Activated CD4-positive, alpha-beta T cell treated with anti-CD3 and anti-CD28 coated beads for 36 hours (primary cell): ENCODE results near the gene INHBE. TPM values are rescaled to one million over a fixed set of nuclear protein-coding genes. Genes with fewer than 3 reads are reported as not detected.
"Not testable (repeated sequence)": the region's sequence is repeated elsewhere in the genome, so short reads cannot be mapped to it uniquely, and the experiment has no call there.

Experiments used
- ATAC-seq: fragments of 200-7000 bp; cut with Tn5 transposase; one replicate; pipeline ENCODE4 v1.10.0; 2021; ENCODE audit warnings: mild to moderate bottlenecking, moderate library complexity
- CTCF ChIA-PET: fragments of 350-600 bp; sonication (Branson Sonifier 250); formaldehyde crosslinking; loops from one replicate; lab custom pipeline; 2021; ENCODE audit warnings: antibody characterized with exemption; lab: Charles Lee
- POLR2A ChIA-PET: fragments of 350-600 bp; sonication (Branson Sonifier 250); formaldehyde crosslinking; loops from one replicate; lab custom pipeline; 2021; ENCODE audit warnings: antibody characterized with exemption, inconsistent platforms; lab: Charles Lee
- DNase-seq: peaks from one replicate; pipeline ENCODE4 v3.0.0-alpha.2; 2020
- H3K27ac Mint-ChIP-seq: one replicate; pipeline ENCODE4 v1.8.0; 2021; ENCODE audit warnings: mixed read lengths
- H3K27me3 Mint-ChIP-seq: one replicate; pipeline ENCODE4 v1.8.0; 2021; ENCODE audit warnings: mixed read lengths
- H3K36me3 Mint-ChIP-seq: one replicate; pipeline ENCODE4 v1.8.0; 2021; ENCODE audit warnings: low read depth, mixed read lengths
- H3K4me1 Mint-ChIP-seq: one replicate; pipeline ENCODE4 v1.8.0; 2021; ENCODE audit warnings: mixed read lengths
- H3K4me3 Mint-ChIP-seq: one replicate; pipeline ENCODE4 v1.8.0; 2021; ENCODE audit warnings: mild to moderate bottlenecking, moderate library complexity, mixed read lengths
- H3K9me3 Mint-ChIP-seq: one replicate; pipeline ENCODE4 v1.8.0; 2021; ENCODE audit warnings: low read depth, mixed read lengths
- intact Hi-C, 2 experiments: fragments of 100-400 bp; cut with DNase I in 1 of 2; cut with micrococcal nuclease in 1 of 2; formaldehyde crosslinking; loops; one replicate each; pipeline versions ENCODE4 v1.14.2 to v1.15.1; 2022 to 2024; cut with DNase I, micrococcal nuclease
- total RNA-seq, 2 experiments: library from RNA; stranded (reverse); gene quantifications; one replicate each; pipeline ENCODE4 v1.2.3, GENCODE V29; 2021

The INHBE gene
- total RNA-seq, 2 experiments from 2014 or later: 1.2 to 1.5 TPM

GRCh38 chr12:57483466-57483865 is 28.4 kb downstream of the INHBE start:
- no peak overlapping the region for H3K4me3 Mint-ChIP-seq
- peak overlapping the region; percentile 49 for H3K27ac Mint-ChIP-seq
- ChIA-PET CTCF (interaction anchor here (0.8 to 1.0 kb wide), 3 partner anchors 9 to 239 kb away, joined by 3 to 4 read pairs (median 3); no protein-coding TSS in a partner anchor), POLR2A (interaction anchor here (0.7 kb wide), 1 partner anchor 27 kb away, joined by 3 read pairs; no protein-coding TSS in a partner anchor)
- H3K36me3 Mint-ChIP-seq: peaks cover 34% of the 10 kb centered on the region
- no peaks in the 10 kb centered on the region for H3K9me3 Mint-ChIP-seq
- ATAC-seq (no peak), DNase-seq (no peak)
- no peaks in the 10 kb centered on the region for H3K27me3 Mint-ChIP-seq
- peaks cover 47% of the 10 kb centered on the region for H3K4me1 Mint-ChIP-seq
- intact Hi-C loops: no loop called here

GRCh38 chr12:57485695-57486094 is 30.6 kb downstream of the INHBE start:
- POLR2A ChIA-PET: no interaction called here
- no peaks in the 10 kb centered on the region for H3K27me3 Mint-ChIP-seq
- H3K9me3 Mint-ChIP-seq: no peaks in the 10 kb centered on the region
- ATAC-seq: no peak
- H3K27ac Mint-ChIP-seq: no peak overlapping the region
- CTCF ChIA-PET: interaction anchor here (0.7 to 2.4 kb wide), 5 partner anchors 8 to 60 kb away, joined by 3 to 25 read pairs (median 3); no protein-coding TSS in a partner anchor
- H3K4me1 Mint-ChIP-seq: peaks cover 39% of the 10 kb centered on the region
- H3K4me3 Mint-ChIP-seq: no peak overlapping the region
- peaks cover 39% of the 10 kb centered on the region for H3K36me3 Mint-ChIP-seq
- no peak for DNase-seq
- intact Hi-C loops: loop anchor here (2.0 kb wide), 2 partner anchors 55 to 61 kb away; partner anchors contain the start of genes DCTN2 (in 1 of the 2) and R3HDM2 (in 1 of the 2)

DNA sequence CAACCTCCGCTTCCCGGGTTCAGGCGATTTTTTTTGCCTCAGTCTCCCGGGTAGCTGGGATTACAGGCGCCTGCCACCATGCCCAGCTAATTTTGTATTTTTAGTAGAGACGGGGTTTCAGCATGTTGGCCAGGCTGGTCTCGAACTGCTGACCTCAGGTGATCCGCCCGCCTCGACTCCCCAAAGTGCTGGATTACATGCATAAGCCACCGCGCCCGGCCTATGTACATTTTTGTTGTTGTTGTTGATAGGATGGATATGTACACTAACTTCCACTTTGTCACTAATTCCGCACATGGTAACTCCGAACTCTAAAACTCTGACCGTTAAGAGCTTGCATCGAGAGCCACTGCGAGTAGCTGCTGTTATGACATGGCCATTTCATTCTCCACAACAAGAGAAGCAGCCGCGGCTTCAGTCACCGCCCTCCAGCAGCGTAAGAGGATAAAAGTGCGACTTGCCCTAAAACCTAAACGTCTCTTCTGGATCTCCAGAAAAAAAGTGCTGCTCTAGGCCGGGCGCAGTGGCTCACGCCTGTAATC is 32.0 kb downstream of the INHBE start:
- DNase-seq: no peak

DNA sequence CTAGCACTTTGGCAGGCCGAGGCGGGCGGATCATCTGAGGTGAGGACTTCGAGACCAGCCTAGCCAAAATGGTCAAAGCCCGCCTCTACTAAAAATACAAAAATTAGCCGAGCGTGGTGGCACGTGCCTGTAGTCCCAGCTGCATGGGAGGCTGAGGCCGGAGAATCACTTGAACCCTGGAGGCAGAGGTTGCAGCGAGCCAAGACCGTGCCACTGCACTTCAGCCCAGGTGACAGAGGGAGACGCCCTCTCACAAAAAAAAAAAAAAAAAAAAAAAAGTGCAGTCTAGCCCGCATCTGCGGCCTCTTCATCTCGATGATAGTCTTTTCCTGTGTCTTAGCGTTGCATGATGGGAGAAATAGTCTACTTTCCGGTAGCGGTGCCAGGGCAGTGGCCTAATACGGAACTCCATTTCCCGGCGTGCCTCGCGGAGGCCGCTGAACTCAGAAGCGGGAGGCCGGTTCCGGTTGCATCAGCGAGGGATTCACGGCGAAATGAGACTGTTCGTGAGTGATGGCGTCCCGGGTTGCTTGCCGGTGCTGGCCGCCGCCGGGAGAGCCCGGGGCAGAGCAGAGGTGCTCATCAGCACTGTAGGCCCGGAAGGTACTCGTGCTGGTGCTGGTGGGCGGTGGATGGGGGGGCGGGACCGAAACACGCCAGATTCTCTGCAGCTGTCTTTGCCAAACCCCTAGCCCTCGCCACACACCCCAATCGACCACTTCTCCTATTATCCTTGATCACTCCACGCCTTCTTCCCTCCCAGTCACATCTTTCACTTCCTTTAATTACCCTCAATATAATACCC is 32.7 kb downstream of the INHBE start, which contains the start of gene MARS1:
TSS of gene MARS1 (plus strand) at position 472 of the 805 bp plus-strand sequence. CDS start at position 495, 23 bp downstream.
- H3K4me1 Mint-ChIP-seq: peaks cover 35% of the 10 kb centered on the region
- intact Hi-C loops: loop anchor here (1.0 to 2.0 kb wide), 10 partner anchors 8 to 762 kb away; partner anchors contain the start of genes DCTN2 (in 2 of the 2), DDIT3 (in 2 of the 2), ARHGAP9 (in 1 of the 2) and GLI1 (in 1 of the 2)
- no peaks in the 10 kb centered on the region for H3K9me3 Mint-ChIP-seq
- ATAC-seq (peak; percentile 98), DNase-seq (peak; percentile 96)
- ChIA-PET CTCF (interaction anchor here (0.7 to 2.4 kb wide), 5 partner anchors 10 to 65 kb away, joined by 3 to 25 read pairs (median 4); no protein-coding TSS in a partner anchor), POLR2A (interaction anchor here (0.6 to 1.6 kb wide), 3 partner anchors 21 to 35 kb away, joined by 3 to 4 read pairs (median 4); no protein-coding TSS in a partner anchor)
- H3K27me3 Mint-ChIP-seq: no peaks in the 10 kb centered on the region
- peak within 1 kb of the TSS; percentile 100 for H3K4me3 Mint-ChIP-seq
- peaks cover 51% of the 10 kb centered on the region for H3K36me3 Mint-ChIP-seq
- H3K27ac Mint-ChIP-seq: peak within 1 kb of the TSS; percentile 94

More for the DNA sequence above, 32.0 kb downstream of the INHBE start:
- Mint-ChIP-seq H3K4me3 (peak overlapping the region; percentile 100), H3K36me3 (peaks cover 44% of the 10 kb centered on the region), H3K27me3 (no peaks in the 10 kb centered on the region), H3K9me3 (no peaks in the 10 kb centered on the region), H3K27ac (no peak overlapping the region), H3K4me1 (peaks cover 33% of the 10 kb centered on the region)
- ChIA-PET POLR2A (interaction anchor here (0.6 to 1.6 kb wide), 3 partner anchors 21 to 36 kb away, joined by 3 to 4 read pairs (median 4); no protein-coding TSS in a partner anchor), CTCF (interaction anchor here (0.7 to 2.4 kb wide), 4 partner anchors 10 to 66 kb away, joined by 3 to 25 read pairs (median 4); no protein-coding TSS in a partner anchor)
- intact Hi-C loops: loop anchor here (1.0 to 2.0 kb wide), 5 partner anchors 9 to 762 kb away; partner anchors contain the start of genes DCTN2 (in 1 of the 2), NACA (in 1 of the 2) and R3HDM2 (in 1 of the 2)
- ATAC-seq: no peak

DNA sequence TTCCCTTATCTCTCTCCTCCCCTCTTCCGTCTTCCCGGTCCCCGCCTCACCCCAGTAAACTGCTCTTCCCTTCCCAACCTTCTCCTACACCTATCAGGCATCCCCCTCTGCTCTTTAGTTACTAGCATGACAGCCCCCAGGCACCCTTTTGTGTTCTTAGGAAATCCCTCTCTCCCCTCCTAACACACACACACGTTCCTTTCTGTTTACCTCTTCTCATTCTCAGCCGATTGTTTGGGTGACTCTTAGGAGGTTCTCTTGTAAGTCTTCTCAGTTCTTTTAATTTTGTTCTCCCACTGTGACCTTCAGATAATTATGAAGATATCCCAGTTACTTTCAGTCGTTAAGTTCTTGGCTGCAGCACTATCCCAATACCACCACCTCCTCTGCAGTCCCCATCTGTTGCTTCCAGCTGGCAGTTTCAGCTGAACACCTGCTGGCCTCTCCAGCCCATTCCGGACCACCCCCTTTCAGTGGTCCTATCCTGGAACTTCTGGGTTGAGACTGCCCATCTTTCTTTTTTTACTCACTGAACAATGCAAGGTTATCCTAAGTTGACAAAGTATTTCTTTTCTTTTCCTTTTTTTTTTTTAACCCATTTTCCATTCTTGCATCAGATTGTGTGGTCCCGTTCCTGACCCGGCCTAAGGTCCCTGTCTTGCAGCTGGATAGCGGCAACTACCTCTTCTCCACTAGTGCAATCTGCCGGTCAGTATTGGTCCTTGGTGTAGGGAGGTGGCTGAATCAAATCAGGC is 33.5 kb downstream of the INHBE start:
- ChIA-PET CTCF (interaction anchor here (0.6 to 1.7 kb wide), 4 partner anchors 8 to 1209 kb away, joined by 3 to 4 read pairs (median 3); partner anchors contain the start of gene ARHGAP9), POLR2A (interaction anchor here (1.6 kb wide), 1 partner anchor 26 kb away, joined by 4 read pairs; no protein-coding TSS in a partner anchor)
- peaks cover 27% of the 10 kb centered on the region for H3K4me1 Mint-ChIP-seq
- H3K27me3 Mint-ChIP-seq: no peaks in the 10 kb centered on the region
- ATAC-seq: no peak
- H3K9me3 Mint-ChIP-seq: no peaks in the 10 kb centered on the region
- H3K27ac Mint-ChIP-seq: peak overlapping the region; percentile 94
- DNase-seq: no peak
- H3K36me3 Mint-ChIP-seq: peaks cover 51% of the 10 kb centered on the region
- peak overlapping the region; percentile 100 for H3K4me3 Mint-ChIP-seq
- intact Hi-C loops: loop anchor here (1.0 to 2.0 kb wide), 5 partner anchors 9 to 59 kb away; partner anchors contain the start of genes DDIT3 (in 2 of the 2), ARHGAP9 (in 1 of the 2), DCTN2 (in 1 of the 2) and GLI1 (in 1 of the 2)

DNA sequence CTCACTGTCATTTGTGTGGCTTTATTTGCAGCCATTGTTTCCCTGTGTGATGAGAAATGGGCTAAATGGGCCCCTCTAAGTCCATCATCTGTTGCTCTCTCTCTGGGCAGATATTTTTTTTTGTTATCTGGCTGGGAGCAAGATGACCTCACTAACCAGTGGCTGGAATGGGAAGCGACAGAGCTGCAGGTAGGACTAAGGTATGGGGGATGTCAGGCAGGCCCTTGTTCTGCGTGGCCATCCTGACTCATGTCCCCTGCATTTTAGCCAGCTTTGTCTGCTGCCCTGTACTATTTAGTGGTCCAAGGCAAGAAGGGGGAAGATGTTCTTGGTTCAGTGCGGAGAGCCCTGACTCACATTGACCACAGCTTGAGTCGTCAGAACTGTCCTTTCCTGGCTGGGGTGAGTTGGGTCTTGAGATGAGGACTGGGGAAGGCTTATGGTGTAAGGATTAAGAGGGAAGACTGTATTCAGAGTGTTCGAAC is 34.1 kb downstream of the INHBE start:
- H3K4me3 Mint-ChIP-seq: peak overlapping the region; percentile 100
- DNase-seq: no peak
- ChIA-PET CTCF (interaction anchor here (0.7 to 1.7 kb wide), 4 partner anchors 9 to 36 kb away, joined by 3 to 4 read pairs (median 4); partner anchors contain the start of gene ARHGAP9), POLR2A (no interaction called here)
- H3K36me3 Mint-ChIP-seq: peaks cover 51% of the 10 kb centered on the region
- no peaks in the 10 kb centered on the region for H3K9me3 Mint-ChIP-seq
- ATAC-seq: no peak
- H3K4me1 Mint-ChIP-seq: peaks cover 27% of the 10 kb centered on the region
- H3K27me3 Mint-ChIP-seq: no peaks in the 10 kb centered on the region
- intact Hi-C loops: loop anchor here in 1 of 2 experiments (2.0 kb wide), 2 partner anchors 14 to 30 kb away; partner anchors contain the start of gene GLI1
- H3K27ac Mint-ChIP-seq: peak overlapping the region; percentile 94

GRCh38 chr12:57490126-57490525 is 35.0 kb downstream of the INHBE start:
- Mint-ChIP-seq H3K4me3 (peak overlapping the region; percentile 100), H3K4me1 (peaks cover 27% of the 10 kb centered on the region), H3K9me3 (no peaks in the 10 kb centered on the region), H3K36me3 (peaks cover 53% of the 10 kb centered on the region), H3K27ac (no peak overlapping the region), H3K27me3 (no peaks in the 10 kb centered on the region)
- CTCF ChIA-PET: interaction anchor here (1.0 to 1.7 kb wide), 3 partner anchors 13 to 57 kb away, joined by 3 to 5 read pairs (median 3); partner anchors contain the start of gene DCTN2
- POLR2A ChIA-PET: interaction anchor here (0.9 kb wide), 1 partner anchor 28 kb away, joined by 6 read pairs; no protein-coding TSS in a partner anchor
- no peak for DNase-seq
- ATAC-seq: no peak
- intact Hi-C loops: no loop called here

GRCh38 chr12:57491393-57492280 is 36.5 kb downstream of the INHBE start:
- H3K36me3 Mint-ChIP-seq: peaks cover 66% of the 10 kb centered on the region
- H3K4me3 Mint-ChIP-seq: no peak overlapping the region
- peak overlapping the region; percentile 62 for H3K27ac Mint-ChIP-seq
- ATAC-seq: peak; percentile 17
- intact Hi-C loops: no loop called here
- POLR2A ChIA-PET: interaction anchor here (0.7 kb wide), 2 partner anchors 21 to 1153 kb away, joined by 3 to 4 read pairs; partner anchors contain the start of gene IL23A
- CTCF ChIA-PET: interaction anchor here (0.7 to 1.5 kb wide), 4 partner anchors 14 to 20 kb away, joined by 3 to 6 read pairs (median 4); no protein-coding TSS in a partner anchor
- no peak for DNase-seq
- no peaks in the 10 kb centered on the region for H3K27me3 Mint-ChIP-seq
- H3K4me1 Mint-ChIP-seq: peaks cover 29% of the 10 kb centered on the region
- H3K9me3 Mint-ChIP-seq: no peaks in the 10 kb centered on the region

- not testable (repeated sequence) for DNase-seq
These were observed 40.1 kb downstream of the INHBE start for GRCh38 chr12:57495051-57495701.

More at GRCh38 chr12:57495051-57495701, 40.1 kb downstream of the INHBE start:
- H3K4me1 Mint-ChIP-seq: peaks cover 17% of the 10 kb centered on the region
- peaks cover 70% of the 10 kb centered on the region for H3K36me3 Mint-ChIP-seq
- H3K4me3 Mint-ChIP-seq, POLR2A ChIA-PET, intact Hi-C loops, H3K27me3 Mint-ChIP-seq, H3K27ac Mint-ChIP-seq, H3K9me3 Mint-ChIP-seq, ATAC-seq, CTCF ChIA-PET: not testable (repeated sequence)
